ENCODE data around the gene TMEFF2. TPM values are rescaled to one million over a fixed set of nuclear protein-coding genes. Genes with fewer than 3 reads are reported as not detected.

TMEFF2 gene
- total RNA-seq, 1 donor = not detected

GRCh38 chr2:192064459-192064858 lies 130.3 kb downstream of the TMEFF2 start:
- no peak overlapping the region for H3K4me3 ChIP-seq (ENCODE audit: low read depth, low read length)
- TF ChIP-seq CTCF (IDR thresholded peaks at IDR 0.05; ENCODE audit: insufficient read depth, low read depth, low read length) = no peak
- DNase-seq (ENCODE audit: low read depth) = no peak

- DNase-seq (ENCODE audit: low read depth) = no peak
- H3K4me3 ChIP-seq (ENCODE audit: low read depth, low read length) = no peak overlapping the region
- no peak for TF ChIP-seq CTCF (IDR thresholded peaks at IDR 0.05; ENCODE audit: insufficient read depth, low read depth, low read length)
Observed at GRCh38 chr2:192060161-192060560, 134.6 kb downstream of the TMEFF2 start.

- DNase-seq (ENCODE audit: low read depth) = no peak
- TF ChIP-seq CTCF (IDR thresholded peaks at IDR 0.05; ENCODE audit: insufficient read depth, low read depth, low read length) = no peak
- H3K4me3 ChIP-seq (ENCODE audit: low read depth, low read length) = no peak overlapping the region
Observed at GRCh38 chr2:192059266-192059665, 135.5 kb downstream of the TMEFF2 start.

- no peak for DNase-seq (ENCODE audit: low read depth)
- no peak overlapping the region for H3K4me3 ChIP-seq (ENCODE audit: low read depth, low read length)
- no peak for TF ChIP-seq CTCF (IDR thresholded peaks at IDR 0.05; ENCODE audit: insufficient read depth, low read depth, low read length)
Observed at GRCh38 chr2:192053921-192054320, 140.8 kb downstream of the TMEFF2 start.

GRCh38 chr2:192051533-192051932 lies 143.2 kb downstream of the TMEFF2 start:
- no peak for DNase-seq (ENCODE audit: low read depth)
- TF ChIP-seq CTCF (IDR thresholded peaks at IDR 0.05; ENCODE audit: insufficient read depth, low read depth, low read length) = no peak
- H3K4me3 ChIP-seq (ENCODE audit: low read depth, low read length) = no peak overlapping the region

GRCh38 chr2:192049362-192049761 lies 145.4 kb downstream of the TMEFF2 start:
- no peak for TF ChIP-seq CTCF (IDR thresholded peaks at IDR 0.05; ENCODE audit: insufficient read depth, low read depth, low read length)

GRCh38 chr2:192047315-192048107 lies 147.2 kb downstream of the TMEFF2 start:
- TF ChIP-seq CTCF (IDR thresholded peaks at IDR 0.05; ENCODE audit: insufficient read depth, low read depth, low read length) = no peak
- no peak for DNase-seq (ENCODE audit: low read depth)
- H3K4me3 ChIP-seq (ENCODE audit: low read depth, low read length) = no peak overlapping the region

More at GRCh38 chr2:192049362-192049761, 145.4 kb downstream of the TMEFF2 start:
- no peak overlapping the region for H3K4me3 ChIP-seq (ENCODE audit: low read depth, low read length)
- DNase-seq (ENCODE audit: low read depth) = no peak

Measured in fibroblast of villous mesenchyme (primary cell).